ENCODE measurements around the gene LIMS1. TPM values are rescaled to one million over a fixed set of nuclear protein-coding genes. Genes with fewer than 3 reads are reported as not detected.
A peak's percentile ranks its signal among the peaks of the same experiment; 100 is the strongest.

The LIMS1 gene
- total and polyA plus RNA-seq, 2 experiments from 2014 or later = 28.6 to 36.9 TPM

DNA sequence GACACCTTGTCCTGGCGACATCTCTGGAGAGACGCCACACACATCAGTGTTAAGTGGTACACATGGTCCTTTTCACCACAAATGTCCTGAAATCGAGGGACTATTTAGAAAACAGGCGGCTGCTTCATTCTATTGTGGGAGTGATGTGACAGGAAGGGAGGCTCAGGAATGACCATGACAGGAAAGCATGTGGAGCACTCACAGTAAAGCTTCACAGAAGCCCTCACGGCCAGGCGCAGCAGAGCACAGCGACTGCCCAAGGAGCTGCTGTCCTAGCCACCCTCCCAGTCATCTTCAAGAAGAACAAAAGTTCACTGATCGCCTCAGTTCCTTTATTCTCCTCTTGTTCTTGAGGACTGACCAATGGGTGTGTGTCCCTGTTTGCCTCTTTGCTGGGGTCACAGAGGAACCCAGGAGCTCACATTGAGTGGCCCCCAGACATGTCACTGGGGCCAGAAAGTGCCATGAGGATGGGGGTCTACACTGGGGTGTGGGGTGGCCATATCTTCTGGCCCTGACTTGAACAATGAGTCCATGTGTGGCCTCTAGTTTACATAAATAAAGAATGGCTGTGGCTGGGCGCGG lies 100.4 kb downstream of the LIMS1 start:
- Mint-ChIP-seq H3K4me1 (peaks cover 29% of the 10 kb centered on the region), H3K4me3 (no peak overlapping the region), H3K27ac (peak overlapping the region; percentile 56), H3K36me3 (ENCODE audit: low read depth) (no peaks in the 10 kb centered on the region), H3K9me3 (no peaks in the 10 kb centered on the region), H3K27me3 (ENCODE audit: insufficient read depth, low read depth, poor library complexity) (no peaks in the 10 kb centered on the region)
- peaks cover 48% of the 10 kb centered on the region for H3K79me2 ChIP-seq (replicated peaks; ENCODE audit: insufficient read depth)
- H3K27me3 ChIP-seq (ENCODE audit: insufficient read depth) = no peaks in the 10 kb centered on the region
- no peak overlapping the region for H3K4me3 ChIP-seq
- DNase-seq (ENCODE audit: low spot score) (no peak), ATAC-seq (no peak)
- no peak overlapping the region for H2AFZ ChIP-seq
- no peaks in the 10 kb centered on the region for H3K36me3 ChIP-seq (ENCODE audit: insufficient read depth)
- H3K4me2 ChIP-seq = no peak overlapping the region
- H3K9me2 ChIP-seq (ENCODE audit: insufficient read depth) = no peaks in the 10 kb centered on the region
- peaks cover 27% of the 10 kb centered on the region for H3K4me1 ChIP-seq (ENCODE audit: insufficient read depth)
- H3K27ac ChIP-seq (ENCODE audit: low read depth) = 0 out of 2 replicates have a peak overlapping the region, but pooled peaks have one; percentile 26
- H4K20me1 ChIP-seq (replicated peaks; ENCODE audit: insufficient read depth) = 0 out of 2 replicates have a peak, but pooled peaks cover 2% of the 10 kb centered on the region
- no peaks in the 10 kb centered on the region for H3F3A ChIP-seq (replicated peaks; ENCODE audit: low read depth)
- no peak for TF ChIP-seq NANOG (IDR thresholded peaks at IDR 0.05; ENCODE audit: borderline replicate concordance)
- TF ChIP-seq, protein P1, sequence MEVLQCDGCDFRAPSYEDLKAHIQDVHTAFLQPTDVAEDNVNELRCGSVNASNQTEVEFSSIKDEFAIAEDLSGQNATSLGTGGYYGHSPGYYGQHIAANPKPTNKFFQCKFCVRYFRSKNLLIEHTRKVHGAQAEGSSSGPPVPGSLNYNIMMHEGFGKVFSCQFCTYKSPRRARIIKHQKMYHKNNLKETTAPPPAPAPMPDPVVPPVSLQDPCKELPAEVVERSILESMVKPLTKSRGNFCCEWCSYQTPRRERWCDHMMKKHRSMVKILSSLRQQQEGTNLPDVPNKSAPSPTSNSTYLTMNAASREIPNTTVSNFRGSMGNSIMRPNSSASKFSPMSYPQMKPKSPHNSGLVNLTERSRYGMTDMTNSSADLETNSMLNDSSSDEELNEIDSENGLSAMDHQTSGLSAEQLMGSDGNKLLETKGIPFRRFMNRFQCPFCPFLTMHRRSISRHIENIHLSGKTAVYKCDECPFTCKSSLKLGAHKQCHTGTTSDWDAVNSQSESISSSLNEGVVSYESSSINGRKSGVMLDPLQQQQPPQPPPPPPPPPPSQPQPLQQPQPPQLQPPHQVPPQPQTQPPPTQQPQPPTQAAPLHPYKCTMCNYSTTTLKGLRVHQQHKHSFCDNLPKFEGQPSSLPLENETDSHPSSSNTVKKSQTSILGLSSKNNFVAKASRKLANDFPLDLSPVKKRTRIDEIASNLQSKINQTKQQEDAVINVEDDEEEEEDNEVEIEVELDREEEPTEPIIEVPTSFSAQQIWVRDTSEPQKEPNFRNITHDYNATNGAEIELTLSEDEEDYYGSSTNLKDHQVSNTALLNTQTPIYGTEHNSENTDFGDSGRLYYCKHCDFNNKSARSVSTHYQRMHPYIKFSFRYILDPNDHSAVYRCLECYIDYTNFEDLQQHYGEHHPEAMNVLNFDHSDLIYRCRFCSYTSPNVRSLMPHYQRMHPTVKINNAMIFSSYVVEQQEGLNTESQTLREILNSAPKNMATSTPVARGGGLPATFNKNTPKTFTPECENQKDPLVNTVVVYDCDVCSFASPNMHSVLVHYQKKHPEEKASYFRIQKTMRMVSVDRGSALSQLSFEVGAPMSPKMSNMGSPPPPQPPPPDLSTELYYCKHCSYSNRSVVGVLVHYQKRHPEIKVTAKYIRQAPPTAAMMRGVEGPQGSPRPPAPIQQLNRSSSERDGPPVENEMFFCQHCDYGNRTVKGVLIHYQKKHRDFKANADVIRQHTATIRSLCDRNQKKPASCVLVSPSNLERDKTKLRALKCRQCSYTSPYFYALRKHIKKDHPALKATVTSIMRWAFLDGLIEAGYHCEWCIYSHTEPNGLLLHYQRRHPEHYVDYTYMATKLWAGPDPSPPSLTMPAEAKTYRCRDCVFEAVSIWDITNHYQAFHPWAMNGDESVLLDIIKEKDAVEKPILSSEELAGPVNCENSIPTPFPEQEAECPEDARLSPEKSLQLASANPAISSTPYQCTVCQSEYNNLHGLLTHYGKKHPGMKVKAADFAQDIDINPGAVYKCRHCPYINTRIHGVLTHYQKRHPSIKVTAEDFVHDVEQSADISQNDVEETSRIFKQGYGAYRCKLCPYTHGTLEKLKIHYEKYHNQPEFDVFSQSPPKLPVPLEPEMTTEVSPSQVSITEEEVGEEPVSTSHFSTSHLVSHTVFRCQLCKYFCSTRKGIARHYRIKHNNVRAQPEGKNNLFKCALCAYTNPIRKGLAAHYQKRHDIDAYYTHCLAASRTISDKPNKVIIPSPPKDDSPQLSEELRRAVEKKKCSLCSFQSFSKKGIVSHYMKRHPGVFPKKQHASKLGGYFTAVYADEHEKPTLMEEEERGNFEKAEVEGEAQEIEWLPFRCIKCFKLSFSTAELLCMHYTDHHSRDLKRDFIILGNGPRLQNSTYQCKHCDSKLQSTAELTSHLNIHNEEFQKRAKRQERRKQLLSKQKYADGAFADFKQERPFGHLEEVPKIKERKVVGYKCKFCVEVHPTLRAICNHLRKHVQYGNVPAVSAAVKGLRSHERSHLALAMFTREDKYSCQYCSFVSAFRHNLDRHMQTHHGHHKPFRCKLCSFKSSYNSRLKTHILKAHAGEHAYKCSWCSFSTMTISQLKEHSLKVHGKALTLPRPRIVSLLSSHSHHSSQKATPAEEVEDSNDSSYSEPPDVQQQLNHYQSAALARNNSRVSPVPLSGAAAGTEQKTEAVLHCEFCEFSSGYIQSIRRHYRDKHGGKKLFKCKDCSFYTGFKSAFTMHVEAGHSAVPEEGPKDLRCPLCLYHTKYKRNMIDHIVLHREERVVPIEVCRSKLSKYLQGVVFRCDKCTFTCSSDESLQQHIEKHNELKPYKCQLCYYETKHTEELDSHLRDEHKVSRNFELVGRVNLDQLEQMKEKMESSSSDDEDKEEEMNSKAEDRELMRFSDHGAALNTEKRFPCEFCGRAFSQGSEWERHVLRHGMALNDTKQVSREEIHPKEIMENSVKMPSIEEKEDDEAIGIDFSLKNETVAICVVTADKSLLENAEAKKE (CRISPR knock-in tag; IDR thresholded peaks at IDR 0.05) = no peak
- no peak for TF ChIP-seq STAT1 (IDR thresholded peaks at IDR 0.05; ENCODE audit: unreplicated experiment)
- no peak for TF ChIP-seq EZH2phosphoT487 (IDR thresholded peaks at IDR 0.05; ENCODE audit: unreplicated experiment)
- TF ChIP-seq JUNB (IDR thresholded peaks at IDR 0.05; ENCODE audit: unreplicated experiment) = no peak
- TF ChIP-seq, protein P2, sequence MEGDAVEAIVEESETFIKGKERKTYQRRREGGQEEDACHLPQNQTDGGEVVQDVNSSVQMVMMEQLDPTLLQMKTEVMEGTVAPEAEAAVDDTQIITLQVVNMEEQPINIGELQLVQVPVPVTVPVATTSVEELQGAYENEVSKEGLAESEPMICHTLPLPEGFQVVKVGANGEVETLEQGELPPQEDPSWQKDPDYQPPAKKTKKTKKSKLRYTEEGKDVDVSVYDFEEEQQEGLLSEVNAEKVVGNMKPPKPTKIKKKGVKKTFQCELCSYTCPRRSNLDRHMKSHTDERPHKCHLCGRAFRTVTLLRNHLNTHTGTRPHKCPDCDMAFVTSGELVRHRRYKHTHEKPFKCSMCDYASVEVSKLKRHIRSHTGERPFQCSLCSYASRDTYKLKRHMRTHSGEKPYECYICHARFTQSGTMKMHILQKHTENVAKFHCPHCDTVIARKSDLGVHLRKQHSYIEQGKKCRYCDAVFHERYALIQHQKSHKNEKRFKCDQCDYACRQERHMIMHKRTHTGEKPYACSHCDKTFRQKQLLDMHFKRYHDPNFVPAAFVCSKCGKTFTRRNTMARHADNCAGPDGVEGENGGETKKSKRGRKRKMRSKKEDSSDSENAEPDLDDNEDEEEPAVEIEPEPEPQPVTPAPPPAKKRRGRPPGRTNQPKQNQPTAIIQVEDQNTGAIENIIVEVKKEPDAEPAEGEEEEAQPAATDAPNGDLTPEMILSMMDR (conservative IDR thresholded peaks at IDR 0.05; ENCODE audit: low read depth in 2 of 2) = no peak
- no peak for TF ChIP-seq ZNF114 (CRISPR knock-in tag; IDR thresholded peaks at IDR 0.05)
- no peak for TF ChIP-seq ZNF331 (CRISPR knock-in tag; IDR thresholded peaks at IDR 0.05; ENCODE audit: low read depth)
- TF ChIP-seq, protein P3, sequence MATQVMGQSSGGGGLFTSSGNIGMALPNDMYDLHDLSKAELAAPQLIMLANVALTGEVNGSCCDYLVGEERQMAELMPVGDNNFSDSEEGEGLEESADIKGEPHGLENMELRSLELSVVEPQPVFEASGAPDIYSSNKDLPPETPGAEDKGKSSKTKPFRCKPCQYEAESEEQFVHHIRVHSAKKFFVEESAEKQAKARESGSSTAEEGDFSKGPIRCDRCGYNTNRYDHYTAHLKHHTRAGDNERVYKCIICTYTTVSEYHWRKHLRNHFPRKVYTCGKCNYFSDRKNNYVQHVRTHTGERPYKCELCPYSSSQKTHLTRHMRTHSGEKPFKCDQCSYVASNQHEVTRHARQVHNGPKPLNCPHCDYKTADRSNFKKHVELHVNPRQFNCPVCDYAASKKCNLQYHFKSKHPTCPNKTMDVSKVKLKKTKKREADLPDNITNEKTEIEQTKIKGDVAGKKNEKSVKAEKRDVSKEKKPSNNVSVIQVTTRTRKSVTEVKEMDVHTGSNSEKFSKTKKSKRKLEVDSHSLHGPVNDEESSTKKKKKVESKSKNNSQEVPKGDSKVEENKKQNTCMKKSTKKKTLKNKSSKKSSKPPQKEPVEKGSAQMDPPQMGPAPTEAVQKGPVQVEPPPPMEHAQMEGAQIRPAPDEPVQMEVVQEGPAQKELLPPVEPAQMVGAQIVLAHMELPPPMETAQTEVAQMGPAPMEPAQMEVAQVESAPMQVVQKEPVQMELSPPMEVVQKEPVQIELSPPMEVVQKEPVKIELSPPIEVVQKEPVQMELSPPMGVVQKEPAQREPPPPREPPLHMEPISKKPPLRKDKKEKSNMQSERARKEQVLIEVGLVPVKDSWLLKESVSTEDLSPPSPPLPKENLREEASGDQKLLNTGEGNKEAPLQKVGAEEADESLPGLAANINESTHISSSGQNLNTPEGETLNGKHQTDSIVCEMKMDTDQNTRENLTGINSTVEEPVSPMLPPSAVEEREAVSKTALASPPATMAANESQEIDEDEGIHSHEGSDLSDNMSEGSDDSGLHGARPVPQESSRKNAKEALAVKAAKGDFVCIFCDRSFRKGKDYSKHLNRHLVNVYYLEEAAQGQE (IDR thresholded peaks at IDR 0.05; ENCODE audit: unreplicated experiment) = no peak
- no peak for TF ChIP-seq CREB1 (CRISPR knock-in tag; IDR thresholded peaks at IDR 0.05; ENCODE audit: low read depth)
- TF ChIP-seq POLR2AphosphoS5 (IDR thresholded peaks at IDR 0.05; ENCODE audit: low read depth) = no peak

All from GM23338 (cell line).